Measurements from ENCODE around the gene HYCC1.
"Not testable (repeated sequence)": the region's sequence is repeated elsewhere in the genome, so short reads cannot be mapped to it uniquely, and the experiment has no call there.

HYCC1 gene

GRCh38 chr7:23044581-23044980, 30.7 kb upstream of the HYCC1 start:
- POLR2A ChIA-PET: no interaction called here
- TF ChIP-seq ZFHX2 (tag by site-specific recombination; conservative IDR thresholded peaks at IDR 0.05) (no peak), ZNF830 (tag by site-specific recombination; IDR thresholded peaks at IDR 0.05; ENCODE audit: low read depth) (no peak), GLIS1 (tag by site-specific recombination; IDR thresholded peaks at IDR 0.05) (no peak), HOXC10 (CRISPR knock-in tag; IDR thresholded peaks at IDR 0.05) (no peak), REPIN1 (tag by site-specific recombination; IDR thresholded peaks at IDR 0.05; ENCODE audit: low read depth) (no peak), ZNF544 (tag by site-specific recombination; IDR thresholded peaks at IDR 0.05) (no peak), MZF1 (tag by site-specific recombination; IDR thresholded peaks at IDR 0.05; ENCODE audit: borderline replicate concordance) (no peak), ZNF341 (tag by site-specific recombination; IDR thresholded peaks at IDR 0.05; ENCODE audit: low read depth) (no peak), ZNF704 (tag by site-specific recombination; IDR thresholded peaks at IDR 0.05) (no peak), MYNN (tag by site-specific recombination; IDR thresholded peaks at IDR 0.05; ENCODE audit: borderline replicate concordance) (no peak)
- Histone ChIP-seq H3K36me3 (ENCODE audit: control insufficient read depth in 2 of 2, insufficient read depth in 1 of 2, low read length in 2 of 2) (no peaks in the 10 kb centered on the region), H3K4me3 (ENCODE audit: low read depth, low read length) (no peak overlapping the region), H3K4me1 (ENCODE audit: control insufficient read depth, insufficient read depth, low read length) (no peaks in the 10 kb centered on the region), H3K9me3 (ENCODE audit: control insufficient read depth, insufficient read depth, low read depth, low read length) (no peaks in the 10 kb centered on the region), H3K27ac (ENCODE audit: extremely low read depth, low read depth, low read length) (no peak overlapping the region)
- CTCF ChIA-PET: interaction anchor here (0.7 to 2.9 kb wide), 3 partner anchors 11 to 318 kb away, joined by 4 to 24 read pairs (median 5); partner anchors contain the start of gene IL6

GRCh38 chr7:23043441-23043840, 29.5 kb upstream of the HYCC1 start:
- CTCF ChIA-PET: interaction anchor here (2.9 kb wide), 1 partner anchor 12 kb away, joined by 24 read pairs; no protein-coding TSS in a partner anchor
- POLR2A ChIA-PET: no interaction called here
- no peak overlapping the region for H3K4me3 ChIP-seq (ENCODE audit: low read depth, low read length)
- TF ChIP-seq ZNF292 (tag by site-specific recombination; IDR thresholded peaks at IDR 0.05; ENCODE audit: borderline replicate concordance, low read depth) (no peak), ZNF426 (tag by site-specific recombination; IDR thresholded peaks at IDR 0.05) (no peak), ZNF202 (tag by site-specific recombination; IDR thresholded peaks at IDR 0.05; ENCODE audit: borderline replicate concordance) (no peak), ZNF146 (tag by site-specific recombination; IDR thresholded peaks at IDR 0.05) (no peak), REPIN1 (tag by site-specific recombination; IDR thresholded peaks at IDR 0.05; ENCODE audit: low read depth) (no peak), ZNF398 (tag by site-specific recombination; IDR thresholded peaks at IDR 0.05) (no peak), ZNF501 (tag by site-specific recombination; IDR thresholded peaks at IDR 0.05) (no peak), ZNF10 (tag by site-specific recombination; IDR thresholded peaks at IDR 0.05) (no peak), ZNF223 (tag by site-specific recombination; IDR thresholded peaks at IDR 0.05) (no peak), ATF2 (tag by site-specific recombination; IDR thresholded peaks at IDR 0.05; ENCODE audit: low read depth) (no peak), ZNF416 (tag by site-specific recombination; IDR thresholded peaks at IDR 0.05) (no peak), ZNF391 (tag by site-specific recombination; IDR thresholded peaks at IDR 0.05; ENCODE audit: borderline replicate concordance, low read depth) (no peak), MEIS1 (CRISPR knock-in tag; IDR thresholded peaks at IDR 0.05; ENCODE audit: borderline replicate concordance) (no peak), ZBTB48 (tag by site-specific recombination; IDR thresholded peaks at IDR 0.05) (no peak), ZNF211 (tag by site-specific recombination; IDR thresholded peaks at IDR 0.05; ENCODE audit: low read depth) (no peak), ZNF18 (tag by site-specific recombination; IDR thresholded peaks at IDR 0.05) (no peak), ZXDB (tag by site-specific recombination; IDR thresholded peaks at IDR 0.05) (no peak), ZNF26 (tag by site-specific recombination; IDR thresholded peaks at IDR 0.05) (no peak)
- no peaks in the 10 kb centered on the region for H3K9me3 ChIP-seq (ENCODE audit: control insufficient read depth, insufficient read depth, low read depth, low read length)
- no peak overlapping the region for H3K27ac ChIP-seq (ENCODE audit: extremely low read depth, low read depth, low read length)
- H3K4me1 ChIP-seq (ENCODE audit: control insufficient read depth, insufficient read depth, low read length): no peaks in the 10 kb centered on the region
- no peaks in the 10 kb centered on the region for H3K36me3 ChIP-seq (ENCODE audit: control insufficient read depth in 2 of 2, insufficient read depth in 1 of 2, low read length in 2 of 2)

- H3K9me3 ChIP-seq (ENCODE audit: control insufficient read depth, insufficient read depth, low read depth, low read length); H3K4me1 ChIP-seq (ENCODE audit: control insufficient read depth, insufficient read depth, low read length); H3K4me3 ChIP-seq (ENCODE audit: low read depth, low read length); POLR2A ChIA-PET; H3K36me3 ChIP-seq (ENCODE audit: control insufficient read depth in 2 of 2, insufficient read depth in 1 of 2, low read length in 2 of 2); CTCF ChIA-PET; H3K27ac ChIP-seq (ENCODE audit: extremely low read depth, low read depth, low read length): not testable (repeated sequence)
Observed at GRCh38 chr7:23039674-23040073, 25.7 kb upstream of the HYCC1 start.

Data from HEK293 (cell line).